ENCODE data around the gene PPM1L. TPM values are rescaled to one million over a fixed set of nuclear protein-coding genes. Genes with fewer than 3 reads are reported as not detected.

The PPM1L gene
- total and polyA plus RNA-seq, 7 experiments from 2014 or later = 0.48 to 19.1 (median 5.3) TPM

GRCh38 chr3:161054860-161055604, 299.0 kb downstream of the PPM1L start:
- Histone ChIP-seq H3K4me1 (ENCODE audit: control insufficient read depth in 2 of 2, insufficient read depth in 2 of 2, low read length in 2 of 2) (no peaks in the 10 kb centered on the region), H3K4me3 (ENCODE audit: low read length) (no peak overlapping the region), H3K27me3 (ENCODE audit: control insufficient read depth in 2 of 2, insufficient read depth in 2 of 2, low read length in 2 of 2) (no peaks in the 10 kb centered on the region), H3K9me3 (ENCODE audit: control insufficient read depth in 2 of 3, low read length in 3 of 3) (no peaks in the 10 kb centered on the region), H3K36me3 (ENCODE audit: control insufficient read depth in 2 of 3, insufficient read depth in 3 of 3, low read length in 3 of 3) (no peaks in the 10 kb centered on the region), H3K27ac (ENCODE audit: low read depth, low read length) (no peak overlapping the region)
- DNase-seq (no peak), ATAC-seq (no peak)
- ChIA-PET CTCF (no interaction called here), POLR2A (no interaction called here)
- Mint-ChIP-seq H3K4me1 (peaks cover 0 to 4% (median 0%) of the 10 kb centered on the region in 7 donors), H3K36me3 (peaks cover 0 to 4% (median 0%) of the 10 kb centered on the region in 5 donors), H3K9me3 (peaks cover 0 to 1% (median 0%) of the 10 kb centered on the region in 11 donors), H3K27me3 (peaks cover 0 to 2% (median 0%) of the 10 kb centered on the region in 5 donors), H3K27ac (no peak overlapping the region), H3K4me3 (no peak overlapping the region)
- intact Hi-C loops (cut with micrococcal nuclease) = no loop called here

- Histone ChIP-seq H3K36me3 (ENCODE audit: control insufficient read depth in 2 of 3, insufficient read depth in 3 of 3, low read length in 3 of 3) (no peaks in the 10 kb centered on the region), H3K27ac (ENCODE audit: low read depth, low read length) (no peak overlapping the region), H3K4me1 (ENCODE audit: control insufficient read depth in 2 of 2, insufficient read depth in 2 of 2, low read length in 2 of 2) (no peaks in the 10 kb centered on the region), H3K9me3 (ENCODE audit: control insufficient read depth in 2 of 3, low read length in 3 of 3) (no peaks in the 10 kb centered on the region), H3K27me3 (ENCODE audit: control insufficient read depth in 2 of 2, insufficient read depth in 2 of 2, low read length in 2 of 2) (no peaks in the 10 kb centered on the region), H3K4me3 (ENCODE audit: low read length) (no peak overlapping the region)
- Mint-ChIP-seq H3K4me1 (peaks cover 0 to 24% (median 0%) of the 10 kb centered on the region in 7 donors), H3K4me3 (no peak overlapping the region), H3K27me3 (no peaks in the 10 kb centered on the region), H3K9me3 (peaks cover 0 to 2% (median 0%) of the 10 kb centered on the region in 11 donors), H3K27ac (no peak overlapping the region), H3K36me3 (peaks cover 0 to 10% (median 3%) of the 10 kb centered on the region in 5 donors)
- intact Hi-C loops (cut with micrococcal nuclease) = no loop called here
- DNase-seq (no peak), ATAC-seq (no peak)
- ChIA-PET CTCF (no interaction called here), POLR2A (no interaction called here)
These were observed 308.4 kb downstream of the PPM1L start for GRCh38 chr3:161064413-161064812.

- Histone ChIP-seq H3K27me3 (ENCODE audit: control insufficient read depth in 2 of 2, insufficient read depth in 2 of 2, low read length in 2 of 2) (no peaks in the 10 kb centered on the region), H3K4me3 (ENCODE audit: low read length) (no peak overlapping the region), H3K36me3 (ENCODE audit: control insufficient read depth in 2 of 3, insufficient read depth in 3 of 3, low read length in 3 of 3) (no peaks in the 10 kb centered on the region), H3K4me1 (ENCODE audit: control insufficient read depth in 2 of 2, insufficient read depth in 2 of 2, low read length in 2 of 2) (no peaks in the 10 kb centered on the region), H3K27ac (ENCODE audit: low read depth, low read length) (no peak overlapping the region), H3K9me3 (ENCODE audit: control insufficient read depth in 2 of 3, low read length in 3 of 3) (no peaks in the 10 kb centered on the region)
- Mint-ChIP-seq H3K27me3 (no peaks in the 10 kb centered on the region), H3K4me3 (no peak overlapping the region), H3K27ac (no peak overlapping the region), H3K4me1 (peaks cover 0 to 41% (median 0%) of the 10 kb centered on the region in 7 donors), H3K36me3 (peaks cover 0 to 10% (median 3%) of the 10 kb centered on the region in 5 donors), H3K9me3 (peaks cover 0 to 2% (median 0%) of the 10 kb centered on the region in 11 donors)
- intact Hi-C loops (cut with micrococcal nuclease) = no loop called here
- CTCF ChIA-PET = no interaction called here
- ATAC-seq (no peak), DNase-seq (no peak)
- POLR2A ChIA-PET = no interaction called here
These were observed 310.9 kb downstream of the PPM1L start for GRCh38 chr3:161066930-161067329.

- DNase-seq (no peak), ATAC-seq (no peak)
- ChIA-PET POLR2A (interaction anchor here (0.6 kb wide), 1 partner anchor 507 kb away, joined by 4 read pairs; no protein-coding TSS in a partner anchor), CTCF (no interaction called here)
- Mint-ChIP-seq H3K36me3 (peaks cover 0 to 10% (median 3%) of the 10 kb centered on the region in 5 donors), H3K27me3 (no peaks in the 10 kb centered on the region), H3K4me3 (no peak overlapping the region), H3K27ac (no peak overlapping the region), H3K4me1 (peaks cover 0 to 44% (median 0%) of the 10 kb centered on the region in 7 donors), H3K9me3 (peaks cover 0 to 2% (median 0%) of the 10 kb centered on the region in 11 donors)
- Histone ChIP-seq H3K27ac (ENCODE audit: low read depth, low read length) (no peak overlapping the region), H3K27me3 (ENCODE audit: control insufficient read depth in 2 of 2, insufficient read depth in 2 of 2, low read length in 2 of 2) (no peaks in the 10 kb centered on the region), H3K36me3 (ENCODE audit: control insufficient read depth in 2 of 3, insufficient read depth in 3 of 3, low read length in 3 of 3) (no peaks in the 10 kb centered on the region), H3K4me1 (ENCODE audit: control insufficient read depth in 2 of 2, insufficient read depth in 2 of 2, low read length in 2 of 2) (no peaks in the 10 kb centered on the region), H3K9me3 (ENCODE audit: control insufficient read depth in 2 of 3, low read length in 3 of 3) (no peaks in the 10 kb centered on the region), H3K4me3 (ENCODE audit: low read length) (no peak overlapping the region)
- intact Hi-C loops (cut with micrococcal nuclease) = no loop called here
These were observed 311.3 kb downstream of the PPM1L start for GRCh38 chr3:161067335-161067734.

- H3K9me3 Mint-ChIP-seq = peaks cover 0 to 3% (median 0%) of the 10 kb centered on the region in 11 donors
- peaks cover 0 to 56% (median 0%) of the 10 kb centered on the region in 7 donors for H3K4me1 Mint-ChIP-seq
- Histone ChIP-seq H3K9me3 (ENCODE audit: control insufficient read depth in 2 of 3, low read length in 3 of 3) (no peaks in the 10 kb centered on the region), H3K36me3 (ENCODE audit: control insufficient read depth in 2 of 3, insufficient read depth in 3 of 3, low read length in 3 of 3) (no peaks in the 10 kb centered on the region), H3K27me3 (ENCODE audit: control insufficient read depth in 2 of 2, insufficient read depth in 2 of 2, low read length in 2 of 2) (no peaks in the 10 kb centered on the region), H3K4me3 (ENCODE audit: low read length) (no peak overlapping the region), H3K27ac (ENCODE audit: low read depth, low read length) (no peak overlapping the region), H3K4me1 (ENCODE audit: control insufficient read depth in 2 of 2, insufficient read depth in 2 of 2, low read length in 2 of 2) (no peaks in the 10 kb centered on the region)
- POLR2A ChIA-PET = interaction anchor here (0.8 kb wide), 1 partner anchor 10 kb away, joined by 3 read pairs; no protein-coding TSS in a partner anchor
- H3K27ac Mint-ChIP-seq = peak overlapping the region in 1 of 9 donors; percentile 2
- peak overlapping the region in 1 of 10 donors; percentile 64 for H3K4me3 Mint-ChIP-seq
- intact Hi-C loops (cut with micrococcal nuclease) = no loop called here
- DNase-seq (no peak), ATAC-seq (peak; percentile 85)
- CTCF ChIA-PET = no interaction called here
- peaks cover 0 to 7% (median 2%) of the 10 kb centered on the region in 5 donors for H3K36me3 Mint-ChIP-seq
- no peaks in the 10 kb centered on the region for H3K27me3 Mint-ChIP-seq
These were observed 313.6 kb downstream of the PPM1L start for GRCh38 chr3:161069511-161070251.

GRCh38 chr3:161070252-161070930, 314.4 kb downstream of the PPM1L start:
- Histone ChIP-seq H3K27ac (ENCODE audit: low read depth, low read length) (no peak overlapping the region), H3K27me3 (ENCODE audit: control insufficient read depth in 2 of 2, insufficient read depth in 2 of 2, low read length in 2 of 2) (no peaks in the 10 kb centered on the region), H3K4me3 (ENCODE audit: low read length) (no peak overlapping the region), H3K4me1 (ENCODE audit: control insufficient read depth in 2 of 2, insufficient read depth in 2 of 2, low read length in 2 of 2) (no peaks in the 10 kb centered on the region), H3K36me3 (ENCODE audit: control insufficient read depth in 2 of 3, insufficient read depth in 3 of 3, low read length in 3 of 3) (no peaks in the 10 kb centered on the region), H3K9me3 (ENCODE audit: control insufficient read depth in 2 of 3, low read length in 3 of 3) (no peaks in the 10 kb centered on the region)
- CTCF ChIA-PET = no interaction called here
- Mint-ChIP-seq H3K4me3 (peak overlapping the region in 1 of 10 donors; percentile 64), H3K27ac (peak overlapping the region in 1 of 9 donors; percentile 2), H3K9me3 (peaks cover 0 to 3% (median 0%) of the 10 kb centered on the region in 11 donors), H3K4me1 (peaks cover 0 to 56% (median 0%) of the 10 kb centered on the region in 7 donors), H3K36me3 (peaks cover 0 to 4% (median 2%) of the 10 kb centered on the region in 5 donors), H3K27me3 (no peaks in the 10 kb centered on the region)
- POLR2A ChIA-PET = interaction anchor here (0.8 kb wide), 1 partner anchor 11 kb away, joined by 3 read pairs; no protein-coding TSS in a partner anchor
- DNase-seq (no peak), ATAC-seq (no peak)
- intact Hi-C loops (cut with micrococcal nuclease) = no loop called here
